MCF 10A (cell line): ENCODE results near the gene AMDHD1. TPM values are rescaled to one million over a fixed set of nuclear protein-coding genes. Genes with fewer than 3 reads are reported as not detected.

Source experiments
- BruUV-seq: library from RNA; stranded (reverse); fragments of 400-500 nt; replicated peaks from 2 replicates; lab custom pipeline; 2021; lab: Mats Ljungman, UMichigan
- CTCF ChIA-PET: fragments of 300-600 bp; sonication (Branson Sonifier 250); formaldehyde crosslinking; extraction: SDS; loops from one replicate; lab custom pipeline; 2021; ENCODE audit warnings: antibody characterized with exemption, inconsistent platforms; lab: Yijun Ruan, JAX
- POLR2A ChIA-PET: fragments of 300-600, 350-650 bp; sonication (Branson Sonifier 250); formaldehyde crosslinking; extraction: SDS; loops from one replicate; lab custom pipeline; 2020; ENCODE audit warnings: antibody characterized with exemption, inconsistent platforms; lab: Yijun Ruan, JAX
- DNase-seq: peaks from one replicate; pipeline ENCODE4 v3.0.0-alpha.2; 2018; ENCODE audit not compliant: unreplicated experiment
- H3K27ac Mint-ChIP-seq: one replicate; pipeline ENCODE4 v1.8.0; 2022; ENCODE audit warnings: mild to moderate bottlenecking, low read depth, mixed read lengths; ENCODE audit not compliant: unreplicated experiment
- H3K27me3 Mint-ChIP-seq: one replicate; pipeline ENCODE4 v1.8.0; 2022; ENCODE audit warnings: mixed read lengths; ENCODE audit not compliant: insufficient read depth, unreplicated experiment
- H3K36me3 Mint-ChIP-seq: one replicate; pipeline ENCODE4 v1.8.0; 2022; ENCODE audit warnings: mild to moderate bottlenecking, moderate library complexity, mixed read lengths; ENCODE audit not compliant: insufficient read depth, unreplicated experiment
- H3K4me1 Mint-ChIP-seq: one replicate; pipeline ENCODE4 v1.8.0; 2022; ENCODE audit warnings: mixed read lengths; ENCODE audit not compliant: insufficient read depth, unreplicated experiment
- H3K4me3 Mint-ChIP-seq: one replicate; pipeline ENCODE4 v1.8.0; 2022; ENCODE audit warnings: mild to moderate bottlenecking, moderate library complexity, mixed read lengths; ENCODE audit not compliant: unreplicated experiment
- H3K9me3 Mint-ChIP-seq: one replicate; pipeline ENCODE4 v1.8.0; 2022; ENCODE audit warnings: mixed read lengths; ENCODE audit not compliant: unreplicated experiment
- CTCF ChIP-seq: fragments of 200-600 bp; IDR thresholded peaks from one replicate; pipeline ENCODE4 v1.8.0; 2022; ENCODE audit warnings: antibody characterized with exemption, mild to moderate bottlenecking; ENCODE audit not compliant: unreplicated experiment
- intact Hi-C: fragments of 100-400 bp; cut with micrococcal nuclease; formaldehyde crosslinking; loops from 2 replicates; pipeline ENCODE4 v1.14.1; 2022
- total RNA-seq: library from RNA; stranded (reverse); gene quantifications from 2 replicates; pipeline ENCODE4 v1.2.3, GENCODE V29; 2022

AMDHD1 gene
- total RNA-seq, 1 experiment from 2014 or later, result 0.47 TPM

GRCh38 chr12:95996034-95996658, 53.0 kb downstream of the AMDHD1 start, which contains the start of gene HAL:
HAL (minus strand) TSS chr12:95996344; CDS start chr12:95995910, 434 bp downstream.
- intact Hi-C loops, result loop anchor here (5.0 kb wide), 1 partner anchor 169 kb away; no protein-coding TSS in a partner anchor
- Mint-ChIP-seq H3K27ac (no peak within 1 kb of the TSS), H3K36me3 (peaks cover 19% of the 10 kb centered on the region), H3K4me1 (peaks cover 21% of the 10 kb centered on the region), H3K9me3 (no peaks in the 10 kb centered on the region), H3K27me3 (no peaks in the 10 kb centered on the region), H3K4me3 (no peak within 1 kb of the TSS)
- peak; percentile 27 for DNase-seq
- POLR2A ChIA-PET, result interaction anchor here (1.1 kb wide), 1 partner anchor 78 kb away, joined by 5 read pairs; no protein-coding TSS in a partner anchor
- BruUV-seq, result no TSS peak
- no peak for TF ChIP-seq CTCF
- CTCF ChIA-PET, result interaction anchor here (0.5 to 8.4 kb wide), 8 partner anchors 15 to 176 kb away, joined by 3 to 177 read pairs (median 4); partner anchors contain the start of genes AMDHD1 and CCDC38

GRCh38 chr12:95997276-95997675, 54.1 kb downstream of the AMDHD1 start:
- Mint-ChIP-seq H3K27me3 (no peaks in the 10 kb centered on the region), H3K4me3 (no peak overlapping the region), H3K4me1 (peaks cover 21% of the 10 kb centered on the region), H3K27ac (no peak overlapping the region), H3K9me3 (no peaks in the 10 kb centered on the region), H3K36me3 (peaks cover 25% of the 10 kb centered on the region)
- no peak for DNase-seq
- CTCF ChIA-PET, result interaction anchor here (0.9 to 8.4 kb wide), 7 partner anchors 10 to 520 kb away, joined by 3 to 177 read pairs (median 8); partner anchors contain the start of genes AMDHD1 and CCDC38
- POLR2A ChIA-PET, result interaction anchor here (1.1 to 1.5 kb wide), 2 partner anchors 79 to 222 kb away, joined by 3 to 5 read pairs; no protein-coding TSS in a partner anchor
- intact Hi-C loops, result loop anchor here (5.0 kb wide), 1 partner anchor 170 kb away; no protein-coding TSS in a partner anchor
- no peak for TF ChIP-seq CTCF
- BruUV-seq, result no TSS peak

- Mint-ChIP-seq H3K27me3 (no peaks in the 10 kb centered on the region), H3K4me3 (no peak overlapping the region), H3K9me3 (no peaks in the 10 kb centered on the region), H3K36me3 (peaks cover 31% of the 10 kb centered on the region), H3K27ac (no peak overlapping the region), H3K4me1 (peaks cover 21% of the 10 kb centered on the region)
- BruUV-seq, result no TSS peak
- ChIA-PET POLR2A (interaction anchor here (0.6 to 1.5 kb wide), 8 partner anchors 13 to 451 kb away, joined by 3 to 5 read pairs (median 3); no protein-coding TSS in a partner anchor), CTCF (interaction anchor here (0.5 to 8.4 kb wide), 46 partner anchors 10 to 796 kb away, joined by 3 to 177 read pairs (median 4); partner anchors contain the start of genes AMDHD1, CCDC38 and LTA4H)
- DNase-seq, result no peak
- no peak for TF ChIP-seq CTCF
- intact Hi-C loops, result loop anchor here (2.0 to 5.0 kb wide), 2 partner anchors 79 to 171 kb away; no protein-coding TSS in a partner anchor
Observed at GRCh38 chr12:95997911-95998510, 54.9 kb downstream of the AMDHD1 start.
